GM21515 (cell line): ENCODE results near the gene DLGAP1.

Source experiments
- ATAC-seq: cut with Tn5 transposase; IDR thresholded peaks from one replicate; pipeline ENCODE4 v1.9.1; 2021; ENCODE audit not compliant: unreplicated experiment

DLGAP1 gene

GRCh38 chr18:3960142-3960541, 495.0 kb downstream of the DLGAP1 start:
- no peak for ATAC-seq

GRCh38 chr18:3952031-3952430, 503.1 kb downstream of the DLGAP1 start:
- no peak for ATAC-seq

- ATAC-seq, result no peak
Observed at GRCh38 chr18:3950668-3951404, 504.3 kb downstream of the DLGAP1 start.

GRCh38 chr18:3948958-3949357, 506.1 kb downstream of the DLGAP1 start:
- no peak for ATAC-seq

GRCh38 chr18:3947383-3947782, 507.7 kb downstream of the DLGAP1 start:
- ATAC-seq, result no peak

- no peak for ATAC-seq
Observed at GRCh38 chr18:3935305-3935704, 519.8 kb downstream of the DLGAP1 start.

GRCh38 chr18:3932276-3932675, 522.8 kb downstream of the DLGAP1 start:
- no peak for ATAC-seq

- no peak for ATAC-seq
Observed at GRCh38 chr18:3931542-3932112, 523.5 kb downstream of the DLGAP1 start.

GRCh38 chr18:3931013-3931315, 524.1 kb downstream of the DLGAP1 start:
- no peak for ATAC-seq

- no peak for ATAC-seq
Observed at GRCh38 chr18:3930126-3931012, 524.7 kb downstream of the DLGAP1 start.

- no peak for ATAC-seq
Observed at GRCh38 chr18:3924455-3924854, 530.7 kb downstream of the DLGAP1 start.

- ATAC-seq, result no peak
Observed at GRCh38 chr18:3923750-3924149, 531.4 kb downstream of the DLGAP1 start.

GRCh38 chr18:3921826-3922225, 533.3 kb downstream of the DLGAP1 start:
- no peak for ATAC-seq

- ATAC-seq, result no peak
Observed at GRCh38 chr18:3920832-3921231, 534.3 kb downstream of the DLGAP1 start.

GRCh38 chr18:3919396-3920061, 535.6 kb downstream of the DLGAP1 start:
- ATAC-seq, result no peak

GRCh38 chr18:3916082-3916481, 539.0 kb downstream of the DLGAP1 start:
- no peak for ATAC-seq

- no peak for ATAC-seq
Observed at GRCh38 chr18:3914833-3915610, 540.1 kb downstream of the DLGAP1 start.

GRCh38 chr18:3914109-3914508, 541.0 kb downstream of the DLGAP1 start:
- no peak for ATAC-seq

GRCh38 chr18:3912705-3913104, 542.4 kb downstream of the DLGAP1 start:
- ATAC-seq, result no peak

- no peak for ATAC-seq
Observed at GRCh38 chr18:3911413-3911812, 543.7 kb downstream of the DLGAP1 start.

- no peak for ATAC-seq
Observed at GRCh38 chr18:3910512-3910911, 544.6 kb downstream of the DLGAP1 start.
